Uterus (tissue), 4 donors: ENCODE measurements around the gene ME3. TPM values are rescaled to one million over a fixed set of nuclear protein-coding genes. Genes with fewer than 3 reads are reported as not detected.

ENCODE experiments used
- DNase-seq, 2 donors: peaks; one replicate each; pipeline ENCODE4 v3.0.0-alpha.2; 2019 to 2020
- H3K27ac ChIP-seq, 2 donors: fragments of 200-600 bp; sonication (generic); 1 replicate in 1 of 2; 2 replicates in 1 of 2; pipeline ENCODE4 v1.5.1; 2016 to 2018
- H3K27me3 ChIP-seq, 2 donors: fragments of 200-600 bp; sonication (generic); one replicate each; pipeline ENCODE4 v1.5.1; 2018 to 2019; ENCODE audit warnings: control low read depth in 1 of 2
- H3K36me3 ChIP-seq, 2 donors: fragments of 200-600 bp; sonication (generic); one replicate each; pipeline ENCODE4 v1.5.1; 2019; ENCODE audit warnings: control low read depth in 1 of 2
- H3K4me1 ChIP-seq, 2 donors: fragments of 200-600 bp; sonication (generic); one replicate each; pipeline ENCODE4 v1.5.1; 2018 to 2019; ENCODE audit warnings: control low read depth in 1 of 2
- H3K4me3 ChIP-seq, 2 donors: fragments of 200-600 bp; sonication (generic); 1 replicate in 1 of 2; 2 replicates in 1 of 2; pipeline ENCODE4 v1.5.1; 2018 to 2019; ENCODE audit warnings: mild to moderate bottlenecking in 1 of 2
- H3K9me3 ChIP-seq, 2 donors: fragments of 200-600 bp; sonication (generic); one replicate each; pipeline ENCODE4 v1.5.1; 2019; ENCODE audit warnings: control low read depth in 1 of 2
- CTCF ChIP-seq, 4 experiments: fragments of 200-600 bp in 2 of 4; fragments of 450-650 bp in 2 of 4; sonication (generic) in 2 of 4; IDR thresholded peaks; one replicate each; pipeline ENCODE4 v1.5.1; 2016 to 2019; ENCODE audit warnings: antibody characterized with exemption in 4 of 4, mild to moderate bottlenecking in 2 of 4, moderate library complexity in 1 of 4
- POLR2A ChIP-seq, 2 donors: fragments of 450-650 bp; IDR thresholded peaks; one replicate each; pipeline ENCODE4 v1.6.1; 2016; ENCODE audit warnings: antibody characterized with exemption in 2 of 2, mild to moderate bottlenecking in 1 of 2, moderate library complexity in 1 of 2
- intact Hi-C: fragments of 100-400 bp; cut with DNase I; formaldehyde crosslinking; loops from one replicate; pipeline ENCODE4 v1.15.1; 2023; ENCODE audit warnings: low total_unique reads
- total RNA-seq, 4 donors: library from RNA; depleted of rRNA in 3 of 4; stranded (reverse); fragments of >200 nt in 3 of 4; gene quantifications; one replicate each; pipeline versions ENCODE4 v1.1.0 to v1.2.4, GENCODE V29; 2014 to 2023
- donor health status: DM: yes; HTN: yes; CAD: no.

Gene ME3
- total RNA-seq, 4 donors from 2014 or later: 44.3 to 169 (median 54.2) TPM

- TF ChIP-seq CTCF (IDR thresholded peaks at IDR 0.05) (no peak), POLR2A (IDR thresholded peaks at IDR 0.05) (no peak)
- H3K27ac ChIP-seq: peak overlapping the region; percentile 80 to 81
- no peaks in the 10 kb centered on the region for H3K36me3 ChIP-seq
- no peaks in the 10 kb centered on the region for H3K9me3 ChIP-seq
- no peaks in the 10 kb centered on the region for H3K27me3 ChIP-seq
- intact Hi-C loops: no loop called here
- H3K4me3 ChIP-seq: no peak overlapping the region
- DNase-seq: no peak
- peaks cover 0 to 7% of the 10 kb centered on the region in 2 donors for H3K4me1 ChIP-seq
Measured at GRCh38 chr11:86483610-86483939, 188.8 kb downstream of the ME3 start.

DNA sequence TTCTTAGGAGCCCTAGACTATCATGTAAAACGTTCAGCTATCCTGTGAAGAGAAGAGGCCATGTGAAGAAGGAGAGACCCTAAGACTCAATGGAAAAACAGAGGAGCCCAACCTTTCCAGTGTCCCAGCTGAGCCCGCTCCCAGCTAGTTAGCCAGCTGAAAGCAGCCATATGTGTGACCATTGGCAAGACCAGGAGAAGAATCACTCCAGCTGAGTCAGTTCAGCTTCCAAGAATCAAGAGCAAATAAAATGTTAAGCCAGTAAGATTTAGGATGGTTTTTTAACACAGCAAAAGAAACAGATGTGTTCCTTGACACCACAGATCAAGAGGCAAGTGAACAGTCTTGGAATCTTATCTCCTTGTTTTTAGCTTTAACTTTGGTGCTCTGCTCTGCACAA, 189.7 kb downstream of the ME3 start:
- no peak for DNase-seq
- intact Hi-C loops: no loop called here
- Histone ChIP-seq H3K9me3 (no peaks in the 10 kb centered on the region), H3K27ac (peak overlapping the region; percentile 80 to 81), H3K36me3 (no peaks in the 10 kb centered on the region), H3K27me3 (no peaks in the 10 kb centered on the region), H3K4me3 (no peak overlapping the region), H3K4me1 (peaks cover 4 to 7% of the 10 kb centered on the region in 2 donors)
- TF ChIP-seq POLR2A (IDR thresholded peaks at IDR 0.05) (no peak), CTCF (IDR thresholded peaks at IDR 0.05) (no peak)

- H3K9me3 ChIP-seq: no peaks in the 10 kb centered on the region
- H3K27ac ChIP-seq: peak overlapping the region in 1 of 2 donors; percentile 81
- H3K27me3 ChIP-seq: no peaks in the 10 kb centered on the region
- H3K4me1 ChIP-seq: peaks cover 7 to 8% of the 10 kb centered on the region in 2 donors
- TF ChIP-seq CTCF (IDR thresholded peaks at IDR 0.05) (no peak), POLR2A (IDR thresholded peaks at IDR 0.05) (no peak)
- no peak overlapping the region for H3K4me3 ChIP-seq
- intact Hi-C loops: no loop called here
- no peaks in the 10 kb centered on the region for H3K36me3 ChIP-seq
- DNase-seq: no peak
Measured at GRCh38 chr11:86481399-86481798, 191.0 kb downstream of the ME3 start.

- H3K36me3 ChIP-seq: no peaks in the 10 kb centered on the region
- intact Hi-C loops: no loop called here
- TF ChIP-seq POLR2A (IDR thresholded peaks at IDR 0.05) (no peak), CTCF (IDR thresholded peaks at IDR 0.05) (no peak)
Measured at GRCh38 chr11:86478348-86478747, 194.1 kb downstream of the ME3 start.

DNA sequence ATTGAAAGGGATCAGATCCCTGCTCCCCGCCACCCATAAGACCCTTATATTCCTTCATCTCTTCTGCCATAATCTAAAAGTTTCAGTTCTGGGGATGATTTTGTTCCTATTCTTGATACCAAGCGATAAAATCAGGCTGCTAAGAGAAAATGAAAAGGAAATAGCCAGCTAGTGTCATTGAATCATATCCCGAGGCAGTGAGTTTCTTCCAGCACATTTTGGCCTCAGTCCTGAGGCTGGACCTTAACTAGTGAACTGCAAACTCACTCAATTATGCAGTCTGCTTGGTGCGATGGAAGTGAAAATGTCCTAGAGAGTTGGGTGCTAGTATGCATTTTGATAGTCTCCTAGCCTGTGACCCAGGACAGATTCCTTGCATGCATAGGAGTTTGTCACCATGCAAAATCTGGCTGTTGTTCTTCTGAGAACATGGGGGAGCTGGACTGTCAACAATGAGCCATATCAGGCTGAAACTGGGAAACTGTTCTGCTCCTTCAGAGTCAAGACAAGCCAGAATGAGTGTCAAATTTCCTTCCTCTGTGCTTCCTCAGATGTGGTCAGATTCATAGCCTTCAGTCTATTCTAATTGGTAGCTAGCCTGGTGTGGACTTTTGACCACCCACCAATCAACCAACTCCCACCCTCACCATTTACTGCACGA, 194.8 kb downstream of the ME3 start:
- H3K4me1 ChIP-seq: peaks cover 0 to 8% of the 10 kb centered on the region in 2 donors
- peak; percentile 42 to 49 for DNase-seq
- H3K27me3 ChIP-seq: no peaks in the 10 kb centered on the region
- TF ChIP-seq CTCF (IDR thresholded peaks at IDR 0.05): no peak
- no peaks in the 10 kb centered on the region for H3K9me3 ChIP-seq
- intact Hi-C loops: no loop called here
- no peak overlapping the region for H3K4me3 ChIP-seq
- H3K27ac ChIP-seq: peak overlapping the region; percentile 76 to 84
- no peaks in the 10 kb centered on the region for H3K36me3 ChIP-seq

More at GRCh38 chr11:86478348-86478747, 194.1 kb downstream of the ME3 start:
- H3K4me1 ChIP-seq: peaks cover 0 to 8% of the 10 kb centered on the region in 2 donors
- no peaks in the 10 kb centered on the region for H3K27me3 ChIP-seq
- no peak for DNase-seq
- no peak overlapping the region for H3K4me3 ChIP-seq
- H3K9me3 ChIP-seq: no peaks in the 10 kb centered on the region
- peak overlapping the region; percentile 76 to 84 for H3K27ac ChIP-seq
